HepG2 (cell line): ENCODE results near the gene P4HB. TPM values are rescaled to one million over a fixed set of nuclear protein-coding genes. Genes with fewer than 3 reads are reported as not detected.

Experiments
- AHDC1 ChIP-seq: sonication (generic); formaldehyde crosslinking; IDR thresholded peaks from 2 replicates; pipeline ENCODE4 v1.5.1; 2020; ENCODE audit warnings: mild to moderate bottlenecking, missing genetic modification reagents, borderline replicate concordance
- ARID2 ChIP-seq: sonication (generic); formaldehyde crosslinking; IDR thresholded peaks from 2 replicates; pipeline ENCODE4 v1.8.1; 2022; ENCODE audit warnings: mild to moderate bottlenecking, missing genetic modification reagents, borderline replicate concordance
- ATF5 ChIP-seq: sonication (generic); formaldehyde crosslinking; IDR thresholded peaks from 2 replicates; pipeline ENCODE4 v1.4.0; 2020; ENCODE audit warnings: mild to moderate bottlenecking, low read depth, missing genetic modification reagents
- BRF2 ChIP-seq: sonication (generic); formaldehyde crosslinking; IDR thresholded peaks from 2 replicates; pipeline ENCODE4 v1.8.1; 2022; ENCODE audit warnings: mild to moderate bottlenecking, missing genetic modification reagents
- DRAP1 ChIP-seq: IDR thresholded peaks from 2 replicates; pipeline ENCODE4 v1.6.1; 2016; ENCODE audit warnings: missing genetic modification reagents, missing compliant biosample characterization
- FOXM1 ChIP-seq: sonication (generic); formaldehyde crosslinking; IDR thresholded peaks from 2 replicates; pipeline ENCODE4 v1.5.0; 2020; ENCODE audit warnings: missing genetic modification reagents
- MBNL3 ChIP-seq: fragments of 250-450 bp; sonication (Bioruptor Pico); conservative IDR thresholded peaks from 2 replicates; pipeline ENCODE4 v1.8.0; 2022; ENCODE audit warnings: mild to moderate bottlenecking, inconsistent platforms
- NFE2L1 ChIP-seq: sonication (generic); formaldehyde crosslinking; IDR thresholded peaks from 2 replicates; pipeline ENCODE4 v1.4.0; 2020; ENCODE audit warnings: missing genetic modification reagents, mild to moderate bottlenecking, borderline replicate concordance
- REPIN1 ChIP-seq: sonication (generic); formaldehyde crosslinking; IDR thresholded peaks from 2 replicates; pipeline ENCODE4 v1.8.0; 2022; ENCODE audit warnings: missing genetic modification reagents, low read depth, mild to moderate bottlenecking, borderline replicate concordance
- RFX5 ChIP-seq: IDR thresholded peaks from 2 replicates; pipeline ENCODE4 v1.6.1; 2011; ENCODE audit warnings: low read depth, low read length, improper control_type of control experiment
- RFXAP ChIP-seq: sonication (generic); formaldehyde crosslinking; IDR thresholded peaks from 2 replicates; pipeline ENCODE4 v1.4.0; 2020; ENCODE audit warnings: missing genetic modification reagents, borderline replicate concordance
- RXRA ChIP-seq: sonication (generic); formaldehyde crosslinking; IDR thresholded peaks from 2 replicates; pipeline ENCODE4 v1.5.1; 2020; ENCODE audit warnings: missing genetic modification reagents
- SRSF1 ChIP-seq: fragments of 200-400 bp; formaldehyde crosslinking; optimal IDR thresholded peaks from 2 replicates; pipeline ENCODE3; 2017; ENCODE audit warnings: mild to moderate bottlenecking, low read depth, low read length, moderate library complexity
- ZNF251 ChIP-seq: sonication (generic); formaldehyde crosslinking; IDR thresholded peaks from 2 replicates; pipeline ENCODE4 v1.9.0; 2021; ENCODE audit warnings: mild to moderate bottlenecking, missing genetic modification reagents
- ZNF34 ChIP-seq: sonication (generic); formaldehyde crosslinking; IDR thresholded peaks from 2 replicates; pipeline ENCODE4 v1.4.0; 2020; ENCODE audit warnings: mild to moderate bottlenecking, missing genetic modification reagents, borderline replicate concordance
- ZNF883 ChIP-seq: sonication (generic); formaldehyde crosslinking; IDR thresholded peaks from 2 replicates; pipeline ENCODE4 v1.5.1; 2020; ENCODE audit warnings: mild to moderate bottlenecking, missing genetic modification reagents; ENCODE audit errors: not compliant biosample characterization
- ZSCAN21 ChIP-seq: sonication (generic); formaldehyde crosslinking; IDR thresholded peaks from 2 replicates; pipeline ENCODE4 v1.8.0; 2022; ENCODE audit warnings: mild to moderate bottlenecking, missing genetic modification reagents, moderate library complexity, borderline replicate concordance
- polyA plus RNA-seq, 8 experiments: library from polyadenylated mRNA; depleted of rRNA in 3 of 8; stranded (reverse) in 7 of 8; unstranded in 1 of 8; fragments of >200 nt; fragmentation: Illumina TruSeq in 4 of 8; extraction: Trizol in 4 of 8; gene quantifications; 2 replicates each; pipeline versions ENCODE4 v1.2.1 to v1.2.3, GENCODE V29; 2011 to 2016; ENCODE audit warnings: low read depth in 4 of 8, missing spikeins in 1 of 8, mixed read lengths in 1 of 8; ENCODE audit not compliant: insufficient read depth in 1 of 8
- total RNA-seq, 5 experiments: library from RNA; depleted of rRNA; stranded (reverse); fragments of >200 nt; fragmentation: Illumina TruSeq; extraction: Trizol; gene quantifications; 2 replicates each; pipeline ENCODE4 v1.2.3, GENCODE V29; 2016; ENCODE audit warnings: low read depth in 1 of 5
- TF ChIP-seq, protein P1 (sequence below): sonication (generic); formaldehyde crosslinking; IDR thresholded peaks from 2 replicates; pipeline ENCODE4 v1.4.0; 2020; ENCODE audit warnings: mild to moderate bottlenecking, missing genetic modification reagents

P4HB gene
- total and polyA plus RNA-seq, 2 of the 13 experiments (the other 11 are each of a cell fraction or from before 2014, with no cell fraction given): 185 to 782 TPM

DNA sequence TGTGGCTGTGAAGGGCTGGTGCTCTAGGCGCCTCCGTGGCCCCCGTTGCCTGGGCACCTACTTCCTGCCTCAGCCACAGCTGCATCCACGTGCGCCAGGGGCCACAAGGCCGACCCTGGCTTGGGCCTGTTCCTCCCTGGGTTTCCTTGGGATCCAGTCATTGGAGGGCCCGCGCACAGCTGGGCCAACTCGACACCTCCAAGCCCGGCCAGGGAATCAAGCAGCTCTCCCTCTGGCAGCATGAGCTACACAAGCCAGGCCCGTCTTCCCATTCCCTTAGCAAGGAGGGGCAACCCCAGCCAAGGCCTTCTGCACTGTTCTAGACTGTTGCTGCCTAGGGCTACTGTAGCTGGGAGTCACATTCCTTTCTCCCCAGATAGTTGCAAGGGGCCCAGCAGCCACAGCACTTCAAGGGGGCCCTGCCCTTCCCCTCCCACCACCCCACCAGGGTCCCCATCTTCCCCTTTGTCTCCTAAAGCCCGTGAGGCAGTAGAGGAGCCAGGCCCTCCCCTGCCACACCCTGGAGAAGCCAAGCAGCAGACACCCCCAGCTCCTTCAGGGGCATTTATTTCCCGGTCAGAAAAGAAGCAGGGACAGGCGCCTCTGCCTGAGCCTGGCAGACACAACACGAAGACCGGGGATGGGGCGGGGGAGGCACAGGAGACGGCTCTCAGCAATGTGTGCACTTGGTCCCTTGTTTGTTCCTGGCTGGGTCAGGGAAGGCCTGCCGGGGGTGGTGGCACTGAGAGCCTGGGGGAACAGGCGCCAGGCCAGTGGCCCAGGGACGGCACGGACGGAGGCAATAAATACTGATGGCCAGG lies 7.0 kb upstream of the P4HB start (continued):
- TF ChIP-seq, protein P1, sequence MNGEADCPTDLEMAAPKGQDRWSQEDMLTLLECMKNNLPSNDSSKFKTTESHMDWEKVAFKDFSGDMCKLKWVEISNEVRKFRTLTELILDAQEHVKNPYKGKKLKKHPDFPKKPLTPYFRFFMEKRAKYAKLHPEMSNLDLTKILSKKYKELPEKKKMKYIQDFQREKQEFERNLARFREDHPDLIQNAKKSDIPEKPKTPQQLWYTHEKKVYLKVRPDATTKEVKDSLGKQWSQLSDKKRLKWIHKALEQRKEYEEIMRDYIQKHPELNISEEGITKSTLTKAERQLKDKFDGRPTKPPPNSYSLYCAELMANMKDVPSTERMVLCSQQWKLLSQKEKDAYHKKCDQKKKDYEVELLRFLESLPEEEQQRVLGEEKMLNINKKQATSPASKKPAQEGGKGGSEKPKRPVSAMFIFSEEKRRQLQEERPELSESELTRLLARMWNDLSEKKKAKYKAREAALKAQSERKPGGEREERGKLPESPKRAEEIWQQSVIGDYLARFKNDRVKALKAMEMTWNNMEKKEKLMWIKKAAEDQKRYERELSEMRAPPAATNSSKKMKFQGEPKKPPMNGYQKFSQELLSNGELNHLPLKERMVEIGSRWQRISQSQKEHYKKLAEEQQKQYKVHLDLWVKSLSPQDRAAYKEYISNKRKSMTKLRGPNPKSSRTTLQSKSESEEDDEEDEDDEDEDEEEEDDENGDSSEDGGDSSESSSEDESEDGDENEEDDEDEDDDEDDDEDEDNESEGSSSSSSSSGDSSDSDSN: peak; percentile 37; the same call in 1 of the 2 replicates
- peak; percentile 94 for TF ChIP-seq ZSCAN21 (CRISPR knock-in tag)
- no peak for TF ChIP-seq AHDC1
- no peak for TF ChIP-seq ZNF883 (CRISPR knock-in tag)
- no peak for TF ChIP-seq DRAP1
- TF ChIP-seq REPIN1 (CRISPR knock-in tag): peak; percentile 39; the same call in 1 of the 2 replicates
- no peak for TF ChIP-seq MBNL3 (CRISPR knock-in tag)
- no peak for TF ChIP-seq ARID2 (CRISPR knock-in tag)
- TF ChIP-seq RFX5: no peak
- TF ChIP-seq ZNF251: no peak
- no peak; the same call in 1 of the 2 replicates for TF ChIP-seq RXRA (CRISPR knock-in tag)
- TF ChIP-seq ZNF34 (CRISPR knock-in tag): peak; percentile 53; the same call in 1 of the 2 replicates
- no peak; the same call in 1 of the 2 replicates for TF ChIP-seq FOXM1
- no peak; the same call in 1 of the 2 replicates for TF ChIP-seq BRF2
- peak; percentile 64; the same call in 1 of the 2 replicates for TF ChIP-seq ATF5 (CRISPR knock-in tag)
- TF ChIP-seq SRSF1: peak; percentile 97
- peak; percentile 21; the same call in 1 of the 2 replicates for TF ChIP-seq RFXAP (CRISPR knock-in tag)
- no peak; the same call in 1 of the 2 replicates for TF ChIP-seq NFE2L1 (CRISPR knock-in tag)
